ENCODE data around the gene TCN2.
A peak's percentile ranks its signal among the peaks of the same experiment; 100 is the strongest.
"Not testable (repeated sequence)": the region's sequence is repeated elsewhere in the genome, so short reads cannot be mapped to it uniquely, and the experiment has no call there.

Gene TCN2

DNA sequence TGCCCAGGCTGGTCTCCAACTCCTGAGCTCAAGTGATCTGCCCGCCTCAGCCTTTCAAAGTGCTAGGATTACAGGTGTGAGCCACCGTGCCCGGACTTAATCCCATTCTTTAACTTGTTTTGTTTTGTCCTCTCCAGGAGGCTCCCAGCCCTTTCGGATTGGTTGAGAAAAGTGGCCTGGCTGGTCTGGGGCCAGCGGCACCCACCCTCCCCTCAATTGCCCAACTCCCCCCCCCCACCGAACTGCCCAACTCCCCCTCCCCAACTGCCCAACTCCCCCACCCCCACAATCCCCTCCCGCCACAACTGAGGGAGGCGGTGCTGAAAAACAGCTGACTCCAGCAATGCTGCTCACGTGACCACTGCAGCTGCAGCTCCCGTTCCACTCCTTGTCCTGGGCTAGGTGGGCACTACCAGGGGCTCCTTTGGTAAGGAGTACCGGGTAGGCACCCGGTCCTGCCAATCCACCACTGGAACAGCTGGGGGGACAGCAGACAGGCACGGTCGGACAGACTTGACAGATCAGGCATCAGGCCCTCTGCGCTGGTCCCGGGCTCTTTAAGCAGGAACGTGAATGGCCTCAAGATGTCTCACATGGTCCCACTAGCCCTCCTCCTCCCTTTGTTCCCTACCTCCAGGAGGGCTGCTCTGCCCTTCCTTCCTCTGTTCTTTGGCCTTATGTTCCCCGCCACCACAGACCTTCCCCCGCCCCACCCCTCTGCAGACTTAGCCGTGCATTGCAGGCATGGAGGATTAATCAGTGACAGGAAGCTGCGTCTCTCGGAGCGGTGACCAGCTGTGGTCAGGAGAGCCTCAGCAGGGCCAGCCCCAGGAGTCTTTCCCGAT is at the start of gene TCN2:
Gene TCN2, plus strand, starts transcription at position 720 of the 845 bp plus-strand sequence. CDS start 158 bp downstream, outside the sequence.
- peak; percentile 60 for DNase-seq

GRCh38 chr22:30557243-30557642 is 49.7 kb upstream of the TCN2 start:
- DNase-seq, result no peak

GRCh38 chr22:30559889-30560288 is 47.1 kb upstream of the TCN2 start:
- DNase-seq, result no peak

DNA sequence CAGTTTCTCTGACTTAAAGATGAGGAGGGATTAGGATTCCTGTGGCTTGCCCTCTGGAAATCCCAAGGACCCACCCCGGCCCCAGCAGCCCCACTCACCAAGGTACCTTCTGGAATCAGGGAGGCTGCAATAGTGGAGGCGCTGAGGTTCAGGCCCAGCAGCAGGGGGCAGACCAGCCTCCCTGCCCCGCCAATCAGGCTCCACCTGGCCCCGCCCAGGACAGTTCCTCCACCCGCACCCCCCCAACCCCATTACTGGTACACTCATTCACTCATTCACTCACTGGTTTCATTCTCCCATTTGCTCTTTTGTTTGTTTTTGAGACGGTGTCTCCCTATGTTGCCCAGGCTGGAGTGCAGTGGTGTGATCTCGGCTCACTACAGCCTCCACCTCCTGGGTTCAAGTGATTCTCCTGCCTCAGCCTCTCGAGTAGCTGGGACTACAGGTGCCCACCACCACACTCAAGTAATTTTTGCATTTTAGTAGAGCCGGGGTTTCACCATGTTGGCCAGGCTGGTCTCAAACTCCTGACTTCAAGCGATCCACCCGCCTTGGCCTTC is 46.3 kb upstream of the TCN2 start:
- peak; percentile 34 for DNase-seq

- no peak for DNase-seq
Observed at GRCh38 chr22:30561402-30562189, 45.4 kb upstream of the TCN2 start.

GRCh38 chr22:30562366-30562765 is 44.6 kb upstream of the TCN2 start:
- no peak for DNase-seq

- DNase-seq, result no peak
Observed at GRCh38 chr22:30564045-30564760, 42.8 kb upstream of the TCN2 start.

- DNase-seq, result no peak
Observed at GRCh38 chr22:30564761-30565119, 42.2 kb upstream of the TCN2 start.

DNA sequence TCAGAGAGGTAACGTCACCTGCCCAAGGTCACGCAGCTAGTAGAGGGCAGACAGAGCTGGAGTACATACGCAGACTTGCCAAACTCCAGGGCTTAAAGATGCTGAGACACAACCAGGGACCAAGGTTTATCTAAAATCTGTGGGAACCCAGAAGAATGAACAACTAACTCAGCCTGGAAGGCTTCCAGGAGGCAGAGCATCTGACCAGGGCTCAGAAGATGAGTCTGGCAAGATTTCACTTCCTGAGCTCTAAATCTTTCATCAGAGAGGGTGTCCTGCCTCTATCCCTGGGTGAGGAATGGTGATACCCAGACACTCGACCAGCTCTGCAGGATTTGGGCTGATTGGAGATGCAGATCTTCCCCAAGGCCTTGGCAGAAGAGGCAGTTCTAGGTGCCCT is 41.6 kb upstream of the TCN2 start:
- DNase-seq, result no peak

GRCh38 chr22:30566125-30566524 is 40.8 kb upstream of the TCN2 start:
- DNase-seq, result no peak

DNA sequence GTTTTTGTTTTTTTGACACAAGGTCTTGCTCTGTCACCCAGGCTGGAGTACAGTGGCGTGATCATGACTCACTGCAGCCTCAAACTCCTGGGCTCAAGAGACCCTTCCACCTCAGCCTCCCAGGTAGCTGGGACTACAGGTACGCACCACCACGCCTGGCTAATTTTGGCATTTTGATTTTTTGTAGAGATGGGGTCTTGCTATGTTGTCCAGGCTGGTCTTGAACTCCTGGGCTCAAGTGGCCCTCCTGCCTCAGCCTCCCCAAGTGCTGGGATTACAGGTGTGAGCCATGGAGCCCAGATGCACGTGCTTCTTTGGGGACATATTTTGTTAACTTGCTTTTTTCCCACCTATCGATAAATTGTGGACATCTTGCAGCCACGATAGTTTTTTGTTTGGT is 39.7 kb upstream of the TCN2 start:
- not testable (repeated sequence) for DNase-seq

GRCh38 chr22:30568137-30568805 is 38.7 kb upstream of the TCN2 start:
- DNase-seq, result no peak

DNA sequence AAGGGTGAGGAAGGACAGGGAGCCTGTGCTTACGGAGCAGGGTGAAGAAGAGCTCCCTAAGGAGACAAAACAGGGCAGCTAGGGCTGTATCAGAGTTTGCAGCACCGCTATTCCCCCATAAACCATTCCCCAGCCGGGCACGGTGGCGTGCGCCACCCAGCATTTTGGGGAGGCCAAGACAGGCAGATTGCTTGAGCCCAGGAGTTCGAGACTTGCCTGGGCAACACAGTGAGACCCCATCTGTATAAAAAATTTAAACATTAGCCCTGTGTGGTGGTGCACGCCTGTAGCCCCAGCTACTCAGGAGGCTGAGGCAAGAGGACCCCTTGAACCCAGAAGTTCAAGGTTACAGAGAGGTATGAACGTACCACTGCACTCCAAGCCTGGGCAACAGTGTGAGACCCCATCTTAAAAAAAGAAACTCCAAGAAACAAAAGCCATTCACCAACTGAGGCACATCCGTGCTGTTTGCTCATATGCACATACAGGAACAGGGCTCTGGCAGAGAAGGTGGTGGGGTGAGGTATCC is 37.2 kb upstream of the TCN2 start:
- no peak for DNase-seq

- DNase-seq, result no peak
Observed at GRCh38 chr22:30572210-30572609, 34.8 kb upstream of the TCN2 start.

- no peak for DNase-seq
Observed at GRCh38 chr22:30572840-30573593, 34.0 kb upstream of the TCN2 start.

DNA sequence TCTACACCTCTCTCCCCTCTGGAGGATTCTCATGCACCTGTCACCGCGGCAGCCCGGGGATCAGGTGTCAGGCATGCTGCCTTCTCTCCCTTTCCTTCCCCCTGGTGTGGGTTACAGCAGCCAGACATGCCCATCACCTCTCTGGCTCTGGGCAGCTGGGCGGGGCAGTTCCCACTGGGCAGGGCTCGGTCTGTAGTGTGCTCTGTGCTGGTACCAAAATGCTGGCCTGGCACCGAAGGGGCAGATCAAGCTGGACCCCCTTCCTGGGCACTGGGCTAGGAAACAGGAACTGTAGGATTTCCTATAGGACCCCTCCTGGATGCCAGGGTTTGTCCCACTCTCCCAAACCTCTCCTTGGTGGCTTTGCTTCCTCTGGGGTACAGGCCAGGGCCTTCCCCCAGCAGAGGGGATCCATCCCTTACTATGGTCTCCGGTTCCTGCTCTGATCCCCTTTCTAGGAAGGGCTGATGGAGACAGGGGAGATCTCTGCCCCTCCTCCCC is 33.3 kb upstream of the TCN2 start:
- no peak for DNase-seq

DNA sequence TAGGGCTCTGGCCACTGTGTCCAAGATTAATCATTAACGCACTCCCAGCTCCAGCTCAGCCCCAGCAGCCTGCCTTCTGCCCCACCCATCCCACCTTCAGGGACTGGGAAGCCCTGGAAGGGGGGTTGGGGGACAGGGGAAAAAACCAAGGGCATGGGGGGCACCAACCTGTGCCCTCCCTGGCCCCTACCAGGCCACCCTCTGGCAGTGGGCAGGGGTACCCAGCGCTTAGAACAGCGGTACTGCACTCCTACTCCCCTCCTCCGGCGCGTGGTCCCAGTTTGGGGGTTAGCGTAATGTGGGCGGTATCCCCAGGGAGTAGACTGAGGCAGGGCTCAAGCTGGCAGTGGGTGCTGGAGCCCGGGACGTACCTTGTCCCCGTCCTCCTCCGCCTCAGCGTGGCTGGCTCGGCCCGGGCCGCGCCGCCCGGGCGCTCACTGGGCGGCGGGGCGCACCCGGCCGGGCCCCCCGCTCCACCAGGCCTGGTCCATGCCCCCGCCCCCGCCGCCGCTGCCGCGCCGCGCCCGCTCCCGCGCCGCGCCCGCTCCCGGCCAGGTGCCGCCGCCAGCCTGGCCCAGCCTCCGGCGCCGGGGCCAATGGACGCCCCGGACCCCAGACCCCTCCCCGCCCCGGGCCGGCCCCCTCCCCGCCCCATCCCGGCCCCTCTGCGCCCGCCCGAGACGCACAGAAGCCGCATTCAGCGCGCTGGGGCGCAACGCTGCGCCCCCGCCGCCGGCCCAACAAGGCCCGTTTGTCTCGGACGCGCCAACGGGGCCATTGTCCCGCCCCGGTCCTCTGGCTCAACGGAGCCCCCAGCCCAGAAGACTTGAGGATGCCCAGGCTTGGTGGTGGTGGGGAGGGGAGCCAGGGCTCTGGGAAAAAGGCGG is 32.6 kb upstream of the TCN2 start, which contains the start of gene GAL3ST1:
Gene GAL3ST1, minus strand, starts transcription at position 571 of the 887 bp plus-strand sequence. CDS start 17,273 bp downstream, outside the sequence.
- DNase-seq, result no peak

DNA sequence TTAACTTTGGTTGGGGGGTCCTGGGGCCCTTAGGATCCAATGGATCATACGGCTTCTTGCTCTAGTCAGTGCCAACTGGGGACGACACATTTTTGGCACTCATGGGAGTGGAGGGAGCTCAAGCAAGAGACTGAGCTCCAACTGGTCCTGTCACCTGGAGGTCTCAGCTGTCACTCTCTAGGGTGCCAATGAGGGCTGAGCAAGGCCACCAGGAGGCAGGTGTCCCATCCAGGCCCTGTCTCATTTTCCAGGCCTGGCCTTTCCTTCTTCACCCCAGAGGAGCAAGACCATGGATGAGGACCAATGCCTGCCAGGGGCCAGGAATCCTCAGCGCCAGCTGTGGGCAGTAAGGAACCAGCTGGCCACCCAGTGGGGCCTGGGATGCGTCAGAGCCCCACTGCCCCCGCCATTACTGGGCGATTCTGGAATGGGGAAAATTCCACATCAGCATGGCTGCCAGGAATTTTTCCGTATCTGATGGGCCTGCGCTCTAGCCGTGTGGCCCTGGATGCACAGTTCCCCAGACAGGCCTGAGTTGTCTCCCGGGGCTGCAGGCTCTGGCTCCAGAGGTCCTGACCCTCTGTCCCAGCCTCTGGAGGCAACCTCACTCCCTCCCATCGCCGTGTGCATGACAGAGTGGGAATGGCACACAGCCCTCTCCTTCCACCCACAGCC is 31.8 kb upstream of the TCN2 start:
- DNase-seq, result no peak

DNA sequence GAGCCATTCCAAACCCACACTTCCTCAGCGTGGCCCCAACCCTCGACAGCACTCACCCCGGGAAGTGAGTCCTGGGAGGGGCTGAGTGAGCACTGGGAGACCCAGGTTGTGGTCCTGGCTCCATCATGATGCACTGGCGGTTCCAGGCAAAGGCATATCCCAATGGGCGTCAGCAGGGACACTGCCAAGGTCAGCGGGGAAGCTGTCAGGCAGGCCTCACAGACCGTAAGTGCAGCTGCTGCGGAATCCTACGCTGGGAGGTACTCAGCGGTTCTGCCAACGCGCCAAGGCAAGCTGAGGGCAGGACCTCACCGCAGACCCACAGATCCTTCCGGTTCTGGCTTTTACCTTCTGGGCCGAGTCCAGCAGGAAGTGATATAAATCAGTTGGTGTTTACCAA is 31.1 kb upstream of the TCN2 start:
- DNase-seq, result no peak

GRCh38 chr22:30578481-30578880 is 28.5 kb upstream of the TCN2 start:
- no peak for DNase-seq

Measured in stimulated activated CD4-positive, alpha-beta T cell treated with anti-CD3 and anti-CD28 coated beads, Interleukin-15, amount 100 ng/mL, for 24 hours (primary cell).